Transverse colon (tissue), 4 donors: ENCODE data around the gene LRRN4. TPM values are rescaled to one million over a fixed set of nuclear protein-coding genes. Genes with fewer than 3 reads are reported as not detected.

Source experiments
- DNase-seq: peaks from one replicate; pipeline ENCODE4 v3.0.0-alpha.2; 2019
- H3K27ac ChIP-seq, 4 donors: fragments of 200-600 bp; sonication (generic); 2 replicates each; pipeline ENCODE4 v1.5.1; 2016 to 2018; ENCODE audit warnings: inconsistent platforms in 4 of 4
- H3K27me3 ChIP-seq: fragments of 200-600 bp; sonication (generic); 2 replicates; pipeline ENCODE4 v1.5.1; 2017; ENCODE audit warnings: inconsistent platforms
- H3K36me3 ChIP-seq, 4 donors: fragments of 200-600 bp; sonication (generic); 2 replicates each; pipeline ENCODE4 v1.5.1; 2017 to 2019; ENCODE audit warnings: inconsistent platforms in 4 of 4
- H3K4me1 ChIP-seq, 4 donors: fragments of 200-600 bp; sonication (generic); 2 replicates each; pipeline ENCODE4 v1.5.1; 2017 to 2020; ENCODE audit warnings: inconsistent platforms in 4 of 4
- H3K4me3 ChIP-seq, 4 donors: fragments of 200-600 bp; sonication (generic); 1 replicate in 1 of 4; 2 replicates in 3 of 4; pipeline versions ENCODE4 v1.5.1 to v1.6.1; 2017 to 2019; ENCODE audit warnings: inconsistent platforms in 4 of 4
- H3K9me3 ChIP-seq, 2 donors: fragments of 200-600 bp; sonication (generic); 2 replicates each; pipeline ENCODE4 v1.5.1; 2017 to 2019; ENCODE audit warnings: inconsistent platforms in 2 of 2
- EP300 ChIP-seq: sonication (generic); formaldehyde crosslinking; IDR thresholded peaks from one replicate; pipeline ENCODE4 v1.6.1; 2017; ENCODE audit warnings: antibody characterized with exemption, low read depth
- POLR2A ChIP-seq: fragments of 450-650 bp; IDR thresholded peaks from one replicate; pipeline ENCODE4 v1.6.1; 2016; ENCODE audit warnings: antibody characterized with exemption, mild to moderate bottlenecking, moderate library complexity
- POLR2AphosphoS5 ChIP-seq, 3 donors: sonication (generic); formaldehyde crosslinking; IDR thresholded peaks; one replicate each; pipeline ENCODE4 v1.6.1; 2016; ENCODE audit warnings: antibody characterized with exemption in 3 of 3
- WGBS, 2 donors: methylation state at CpG; one replicate each; pipeline ENCODE4 v1.1.5; 2018; ENCODE audit warnings: low coverage in 1 of 2; 5-methylcytosine and 5-hydroxymethylcytosine counted together
- in situ Hi-C, 4 donors: fragments of 200-750 bp; cut with MboI; loops; one replicate each; pipeline versions ENCODE4 v1.15.0 to v1.15.1; 2017; ENCODE audit warnings: low sequenced_read_pairs in 3 of 4, low pct_ligation_motif_present in 1 of 4, low pct_unique_long_range_greater_than_20kb in 1 of 4
- intact Hi-C: fragments of 100-400 bp; cut with DNase I; formaldehyde crosslinking; loops from one replicate; pipeline ENCODE4 v1.15.1; 2023; ENCODE audit warnings: low total_unique reads
- total RNA-seq, 4 donors: library from RNA; depleted of rRNA; stranded (reverse); fragments of >200 nt; gene quantifications; one replicate each; pipeline ENCODE4 v1.1.0, GENCODE V29; 2016
- TF ChIP-seq, protein P1 (sequence below), 5 experiments: fragments of 200-600 bp in 3 of 5; fragments of 450-650 bp in 2 of 5; sonication (generic) in 3 of 5; IDR thresholded peaks; 1 replicate in 2 of 5; 2 replicates in 3 of 5; pipeline ENCODE4 v1.5.1; 2016 to 2017; ENCODE audit warnings: antibody characterized with exemption in 5 of 5, inconsistent platforms in 3 of 5, mild to moderate bottlenecking in 2 of 5, moderate library complexity in 1 of 5

LRRN4 gene
- total RNA-seq, 4 donors from 2014 or later = 0.48 TPM; not detected in 3

- H3K36me3 ChIP-seq = peaks cover 0 to 21% (median 10%) of the 10 kb centered on the region in 4 donors
- in situ Hi-C loops = no loop called here
Observed at GRCh38 chr20:6028818-6029217, 25.0 kb downstream of the LRRN4 start.

GRCh38 chr20:6026051-6026450, 27.8 kb downstream of the LRRN4 start:
- WGBS, 2 donors = 75 to 86% methylated on average over 3 of the region's 3 CpGs
- Histone ChIP-seq H3K27me3 (no peaks in the 10 kb centered on the region), H3K9me3 (peaks cover 0 to 8% of the 10 kb centered on the region in 2 donors), H3K4me3 (no peak overlapping the region), H3K4me1 (no peaks in the 10 kb centered on the region), H3K27ac (no peak overlapping the region), H3K36me3 (peaks cover 0 to 33% (median 11%) of the 10 kb centered on the region in 4 donors)
- TF ChIP-seq POLR2AphosphoS5 (IDR thresholded peaks at IDR 0.05) (no peak), EP300 (no peak), POLR2A (no peak)
- TF ChIP-seq, protein P1, sequence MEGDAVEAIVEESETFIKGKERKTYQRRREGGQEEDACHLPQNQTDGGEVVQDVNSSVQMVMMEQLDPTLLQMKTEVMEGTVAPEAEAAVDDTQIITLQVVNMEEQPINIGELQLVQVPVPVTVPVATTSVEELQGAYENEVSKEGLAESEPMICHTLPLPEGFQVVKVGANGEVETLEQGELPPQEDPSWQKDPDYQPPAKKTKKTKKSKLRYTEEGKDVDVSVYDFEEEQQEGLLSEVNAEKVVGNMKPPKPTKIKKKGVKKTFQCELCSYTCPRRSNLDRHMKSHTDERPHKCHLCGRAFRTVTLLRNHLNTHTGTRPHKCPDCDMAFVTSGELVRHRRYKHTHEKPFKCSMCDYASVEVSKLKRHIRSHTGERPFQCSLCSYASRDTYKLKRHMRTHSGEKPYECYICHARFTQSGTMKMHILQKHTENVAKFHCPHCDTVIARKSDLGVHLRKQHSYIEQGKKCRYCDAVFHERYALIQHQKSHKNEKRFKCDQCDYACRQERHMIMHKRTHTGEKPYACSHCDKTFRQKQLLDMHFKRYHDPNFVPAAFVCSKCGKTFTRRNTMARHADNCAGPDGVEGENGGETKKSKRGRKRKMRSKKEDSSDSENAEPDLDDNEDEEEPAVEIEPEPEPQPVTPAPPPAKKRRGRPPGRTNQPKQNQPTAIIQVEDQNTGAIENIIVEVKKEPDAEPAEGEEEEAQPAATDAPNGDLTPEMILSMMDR (IDR thresholded peaks at IDR 0.05) = no peak
- in situ Hi-C loops (no loop called here), intact Hi-C loops (no loop called here)
- DNase-seq = no peak

More at GRCh38 chr20:6028818-6029217, 25.0 kb downstream of the LRRN4 start:
- DNase-seq = no peak
- H3K27ac ChIP-seq = no peak overlapping the region
- H3K9me3 ChIP-seq = peaks cover 0 to 8% of the 10 kb centered on the region in 2 donors
- H3K27me3 ChIP-seq = no peaks in the 10 kb centered on the region
- TF ChIP-seq EP300 (no peak), POLR2AphosphoS5 (IDR thresholded peaks at IDR 0.05) (no peak), POLR2A (no peak)
- TF ChIP-seq, protein P1 (IDR thresholded peaks at IDR 0.05) = no peak
- intact Hi-C loops = no loop called here
- H3K4me1 ChIP-seq = no peaks in the 10 kb centered on the region
- H3K4me3 ChIP-seq = no peak overlapping the region

DNA sequence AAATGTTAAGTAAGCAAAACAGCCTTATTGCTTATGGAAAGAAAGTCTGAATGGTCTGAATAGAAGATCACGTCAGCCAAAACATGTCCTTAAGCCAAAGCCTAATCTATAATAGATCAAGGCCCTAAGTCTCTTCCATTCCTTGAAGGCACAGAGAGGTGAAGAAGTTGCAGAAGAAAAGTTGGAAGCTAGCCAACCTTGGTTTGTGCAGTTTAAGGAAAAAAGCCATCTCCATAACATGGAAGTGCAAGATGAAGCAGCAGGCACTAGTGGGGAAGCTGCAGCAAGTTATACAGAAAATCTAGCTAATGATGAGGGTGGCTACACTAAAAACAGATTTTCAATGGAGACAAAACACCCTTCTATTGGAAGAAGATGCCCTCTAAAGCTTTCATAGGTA, 29.1 kb downstream of the LRRN4 start:
- Histone ChIP-seq H3K27ac (no peak overlapping the region), H3K36me3 (peaks cover 0 to 33% (median 11%) of the 10 kb centered on the region in 4 donors), H3K9me3 (peaks cover 0 to 8% of the 10 kb centered on the region in 2 donors), H3K4me3 (no peak overlapping the region), H3K4me1 (no peaks in the 10 kb centered on the region), H3K27me3 (no peaks in the 10 kb centered on the region)
- intact Hi-C loops = no loop called here
- DNase-seq = no peak
- 89 to 100% methylated on average over 1 of the region's 1 CpG for WGBS, 2 donors
- TF ChIP-seq POLR2A = no peak
- TF ChIP-seq, protein P1 (IDR thresholded peaks at IDR 0.05) = no peak
- no peak for TF ChIP-seq POLR2AphosphoS5 (IDR thresholded peaks at IDR 0.05)
- no peak for TF ChIP-seq EP300
- in situ Hi-C loops = no loop called here

- WGBS, 2 donors = 95 to 100% methylated on average over 2 to 7 of the region's 7 CpGs
Observed at GRCh38 chr20:6017880-6018279, 36.0 kb downstream of the LRRN4 start.

More at GRCh38 chr20:6017880-6018279, 36.0 kb downstream of the LRRN4 start:
- H3K36me3 ChIP-seq = peaks cover 0 to 14% (median 5%) of the 10 kb centered on the region in 4 donors
- in situ Hi-C loops = no loop called here
- no peaks in the 10 kb centered on the region for H3K27me3 ChIP-seq
- no peaks in the 10 kb centered on the region for H3K9me3 ChIP-seq
- no peak for TF ChIP-seq POLR2A
- no peak for TF ChIP-seq POLR2AphosphoS5 (IDR thresholded peaks at IDR 0.05)
- no peak for TF ChIP-seq EP300
- TF ChIP-seq, protein P1 (IDR thresholded peaks at IDR 0.05) = no peak
- no peak for DNase-seq
- H3K27ac ChIP-seq = no peak overlapping the region
- H3K4me1 ChIP-seq = peaks cover 0 to 10% (median 0%) of the 10 kb centered on the region in 4 donors
- intact Hi-C loops = no loop called here
- no peak overlapping the region for H3K4me3 ChIP-seq
